ENCODE measurements around the gene PTRHD1. TPM values are rescaled to one million over a fixed set of nuclear protein-coding genes. Genes with fewer than 3 reads are reported as not detected.

The PTRHD1 gene
- total RNA-seq (2022) (23.1 and 35.1 TPM in 2 replicates), Bru-seq, nascent RNA (percentile 60 among the genes with signal in this experiment), BruChase-seq, experiment 1, labeled RNA remaining after a 6-hour chase (percentile 66 among the genes with signal in this experiment), BruChase-seq, experiment 2, labeled RNA remaining after a 2-hour chase (percentile 56 among the genes with signal in this experiment)
- long read RNA-seq, transcript PTRHD1-201 (2 exons, 1,105 nt) = major isoform, 68 of 68 reads
- long read RNA-seq, partial matches to known transcripts = 0 of 68 reads
- long read RNA-seq, other reads (novel, unspliced or antisense) = 0 of 68 reads

- peak within 1 kb of the TSS; percentile 90 for H3K4me3 Mint-ChIP-seq (ENCODE audit: unreplicated experiment)
- TF ChIP-seq CTCF (IDR thresholded peaks at IDR 0.05; ENCODE audit: unreplicated experiment) = peak; percentile 64
- intact Hi-C loops (cut with micrococcal nuclease) = loop anchor here (1.0 to 10.0 kb wide), 3 partner anchors 34 to 301 kb away; partner anchors contain the start of gene NCOA1
- H3K4me1 Mint-ChIP-seq (ENCODE audit: insufficient read depth, unreplicated experiment) = peaks cover 32% of the 10 kb centered on the region
- POLR2A ChIA-PET = interaction anchor here (0.6 to 1.8 kb wide), 15 partner anchors 13 to 717 kb away, joined by 3 to 8 read pairs (median 4); partner anchors contain the start of gene SF3B6
- peak within 1 kb of the TSS; percentile 95 for H3K27ac Mint-ChIP-seq (ENCODE audit: low read depth, unreplicated experiment)
- no TSS peak for BruUV-seq (replicated peaks)
- CTCF ChIA-PET = interaction anchor here (0.5 to 3.7 kb wide), 20 partner anchors 10 to 807 kb away, joined by 3 to 17 read pairs (median 3); no protein-coding TSS in a partner anchor
- H3K27me3 Mint-ChIP-seq (ENCODE audit: insufficient read depth, unreplicated experiment) = no peaks in the 10 kb centered on the region
- no peaks in the 10 kb centered on the region for H3K9me3 Mint-ChIP-seq (ENCODE audit: unreplicated experiment)
- DNase-seq (ENCODE audit: unreplicated experiment) = peak; percentile 96
- peaks cover 16% of the 10 kb centered on the region for H3K36me3 Mint-ChIP-seq (ENCODE audit: insufficient read depth, unreplicated experiment)
Measured at GRCh38 chr2:24792874-24793760, at the start of gene PTRHD1, which contains the start of gene CENPO. Gene PTRHD1 (minus strand): TSS chr2:24793391. CDS start chr2:24793377, 14 bp downstream. Gene CENPO (plus strand): TSS chr2:24793425. CDS start chr2:24793920, 495 bp downstream.

GRCh38 chr2:24842081-24843050 is 49.2 kb upstream of the PTRHD1 start:
- POLR2A ChIA-PET = no interaction called here
- CTCF ChIA-PET = interaction anchor here (1.0 kb wide), 1 partner anchor 16 kb away, joined by 3 read pairs; no protein-coding TSS in a partner anchor
- Mint-ChIP-seq H3K9me3 (ENCODE audit: unreplicated experiment) (no peaks in the 10 kb centered on the region), H3K4me1 (ENCODE audit: insufficient read depth, unreplicated experiment) (no peaks in the 10 kb centered on the region), H3K27me3 (ENCODE audit: insufficient read depth, unreplicated experiment) (no peaks in the 10 kb centered on the region), H3K4me3 (ENCODE audit: unreplicated experiment) (no peak overlapping the region), H3K27ac (ENCODE audit: low read depth, unreplicated experiment) (no peak overlapping the region), H3K36me3 (ENCODE audit: insufficient read depth, unreplicated experiment) (peaks cover 19% of the 10 kb centered on the region)
- TF ChIP-seq CTCF (IDR thresholded peaks at IDR 0.05; ENCODE audit: unreplicated experiment) = no peak
- intact Hi-C loops (cut with micrococcal nuclease) = no loop called here
- BruUV-seq (replicated peaks) = no TSS peak
- no peak for DNase-seq (ENCODE audit: unreplicated experiment)

GRCh38 chr2:24840962-24841945 is 48.1 kb upstream of the PTRHD1 start:
- no peaks in the 10 kb centered on the region for H3K27me3 Mint-ChIP-seq (ENCODE audit: insufficient read depth, unreplicated experiment)
- no peaks in the 10 kb centered on the region for H3K4me1 Mint-ChIP-seq (ENCODE audit: insufficient read depth, unreplicated experiment)
- ChIA-PET POLR2A (no interaction called here), CTCF (interaction anchor here (0.9 kb wide), 1 partner anchor 14 kb away, joined by 3 read pairs; no protein-coding TSS in a partner anchor)
- no peak overlapping the region for H3K27ac Mint-ChIP-seq (ENCODE audit: low read depth, unreplicated experiment)
- DNase-seq (ENCODE audit: unreplicated experiment) = no peak
- H3K9me3 Mint-ChIP-seq (ENCODE audit: unreplicated experiment) = no peaks in the 10 kb centered on the region
- no peak overlapping the region for H3K4me3 Mint-ChIP-seq (ENCODE audit: unreplicated experiment)
- intact Hi-C loops (cut with micrococcal nuclease) = no loop called here
- no TSS peak for BruUV-seq (replicated peaks)
- TF ChIP-seq CTCF (IDR thresholded peaks at IDR 0.05; ENCODE audit: unreplicated experiment) = no peak
- peaks cover 19% of the 10 kb centered on the region for H3K36me3 Mint-ChIP-seq (ENCODE audit: insufficient read depth, unreplicated experiment)

Data from MCF 10A (cell line).